Measurements from ENCODE around the gene PTPN3.

The PTPN3 gene

GRCh38 chr9:109507421-109507838, 9.3 kb upstream of the PTPN3 start:
- in situ Hi-C loops (cut with MboI; ENCODE audit: low sequenced_read_pairs), result no loop called here

GRCh38 chr9:109506097-109506712, 8.1 kb upstream of the PTPN3 start:
- in situ Hi-C loops (cut with MboI; ENCODE audit: low sequenced_read_pairs), result no loop called here

GRCh38 chr9:109504689-109505088, 6.6 kb upstream of the PTPN3 start:
- in situ Hi-C loops (cut with MboI; ENCODE audit: low sequenced_read_pairs), result no loop called here

DNA sequence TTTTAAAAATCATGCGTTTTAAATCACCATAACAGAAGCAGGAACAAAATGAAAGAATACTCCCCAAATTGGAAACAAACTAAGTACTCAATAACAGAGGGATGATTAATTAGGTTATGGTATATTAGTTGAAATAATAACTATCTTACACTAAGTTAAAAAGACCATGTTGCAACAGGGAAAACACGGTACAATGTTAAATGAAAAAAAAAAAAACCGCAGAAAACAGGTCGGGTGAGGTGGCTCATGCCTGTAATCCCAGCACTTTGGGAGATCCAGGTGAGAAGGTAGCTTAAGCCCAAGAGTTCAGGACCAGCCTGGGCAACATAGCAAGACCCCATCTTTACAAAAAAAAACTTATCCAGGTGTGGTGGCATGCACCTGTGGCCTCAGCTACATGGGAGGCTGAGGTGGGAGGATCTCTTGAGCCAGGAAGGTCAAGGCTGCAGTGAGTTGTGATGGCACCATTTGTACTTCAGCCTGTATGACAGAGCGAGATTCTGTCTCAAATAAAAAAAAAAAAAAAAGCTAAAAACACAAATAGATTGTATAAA, 2.4 kb upstream of the PTPN3 start:
- in situ Hi-C loops (cut with MboI; ENCODE audit: low sequenced_read_pairs), result no loop called here

- in situ Hi-C loops (cut with MboI; ENCODE audit: low sequenced_read_pairs), result no loop called here
Observed at GRCh38 chr9:109499631-109500410, 1.7 kb upstream of the PTPN3 start.

GRCh38 chr9:109499093-109499630, 1.1 kb upstream of the PTPN3 start:
- in situ Hi-C loops (cut with MboI; ENCODE audit: low sequenced_read_pairs), result no loop called here

DNA sequence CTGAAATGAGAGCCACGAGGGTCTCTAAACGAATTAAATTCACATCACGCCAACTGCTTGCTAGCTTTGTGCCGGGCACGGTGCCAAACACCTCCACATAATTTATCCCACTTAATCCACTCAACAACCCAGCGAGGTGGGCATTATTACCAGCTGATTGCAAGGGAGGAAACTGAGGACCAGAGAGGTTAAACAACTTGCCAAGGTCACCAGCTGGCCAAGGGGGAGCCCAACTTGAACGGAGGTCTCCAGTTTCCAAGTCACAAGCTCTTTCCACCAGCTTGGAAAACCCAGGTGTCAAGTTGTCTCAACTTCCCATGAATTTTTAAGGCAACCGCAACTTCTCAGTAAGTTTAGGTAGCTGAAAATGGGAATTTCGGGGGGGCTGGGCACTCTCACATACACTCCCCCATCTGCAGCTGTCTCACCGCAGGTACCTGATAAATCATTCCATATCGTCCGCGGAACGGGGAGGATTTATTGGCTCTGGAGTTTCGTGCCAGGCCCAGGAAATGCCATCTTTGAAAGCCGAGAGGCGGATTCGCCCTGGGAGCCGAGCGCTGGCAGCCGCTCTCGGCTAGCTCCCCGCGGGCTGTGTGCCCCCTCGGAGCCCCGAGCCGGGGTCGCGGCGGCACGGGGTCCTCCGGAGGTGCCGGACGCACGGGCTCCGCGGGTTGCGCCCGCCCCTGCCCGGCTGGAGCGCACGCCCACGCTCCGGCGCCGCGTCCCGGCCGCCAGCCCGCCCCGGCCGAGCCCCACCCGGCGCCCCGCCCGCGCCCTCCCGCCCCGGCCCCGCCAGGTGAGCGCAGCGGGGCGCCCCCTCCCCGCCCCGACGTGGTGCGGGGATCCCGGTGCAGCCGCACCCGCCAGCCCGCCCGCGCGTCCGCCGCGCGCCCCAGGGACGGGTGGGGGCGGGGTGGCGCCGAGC, 617 bp downstream of the PTPN3 start:
- in situ Hi-C loops (cut with MboI; ENCODE audit: low sequenced_read_pairs), result no loop called here

DNA sequence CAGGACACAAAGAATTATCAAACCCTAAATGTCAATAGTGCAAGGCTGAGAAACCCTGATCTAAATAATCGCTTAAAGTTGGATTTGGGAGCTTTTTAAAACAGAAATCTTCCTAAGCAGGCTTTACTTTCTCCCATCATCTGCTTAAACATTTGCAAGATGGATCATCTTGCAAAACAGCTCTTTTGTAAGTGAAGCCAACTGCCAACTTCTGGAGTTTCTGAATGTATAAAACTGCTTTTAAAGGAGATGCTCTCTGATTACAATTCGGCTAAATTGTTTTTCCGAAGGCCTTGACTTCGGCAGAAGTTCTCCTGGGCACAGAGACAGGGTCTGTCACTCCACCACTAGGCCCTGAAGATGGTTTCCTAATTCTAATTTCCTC, 1.3 kb downstream of the PTPN3 start:
- in situ Hi-C loops (cut with MboI; ENCODE audit: low sequenced_read_pairs), result no loop called here

DNA sequence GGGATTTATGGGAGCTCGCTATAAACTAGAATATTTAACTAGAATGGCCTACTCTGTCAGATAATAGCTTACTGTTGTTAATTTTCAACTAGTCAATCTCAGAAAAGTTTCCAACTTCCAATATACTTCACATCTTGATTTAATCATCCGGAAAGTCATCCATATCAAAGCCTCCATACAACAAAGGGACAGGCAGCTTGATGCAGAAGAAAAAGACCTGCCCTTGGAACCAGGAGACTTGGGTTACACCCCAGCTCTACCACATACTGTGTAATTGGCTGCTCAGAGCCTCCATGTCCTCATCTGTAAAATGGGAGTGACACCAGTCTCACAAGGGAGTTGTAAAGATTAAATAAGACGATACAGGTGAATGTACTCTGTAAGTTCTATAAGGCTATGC, 1.9 kb downstream of the PTPN3 start:
- in situ Hi-C loops (cut with MboI; ENCODE audit: low sequenced_read_pairs), result no loop called here

- in situ Hi-C loops (cut with MboI; ENCODE audit: low sequenced_read_pairs), result no loop called here
Observed at GRCh38 chr9:109493648-109494047, 4.5 kb downstream of the PTPN3 start.

DNA sequence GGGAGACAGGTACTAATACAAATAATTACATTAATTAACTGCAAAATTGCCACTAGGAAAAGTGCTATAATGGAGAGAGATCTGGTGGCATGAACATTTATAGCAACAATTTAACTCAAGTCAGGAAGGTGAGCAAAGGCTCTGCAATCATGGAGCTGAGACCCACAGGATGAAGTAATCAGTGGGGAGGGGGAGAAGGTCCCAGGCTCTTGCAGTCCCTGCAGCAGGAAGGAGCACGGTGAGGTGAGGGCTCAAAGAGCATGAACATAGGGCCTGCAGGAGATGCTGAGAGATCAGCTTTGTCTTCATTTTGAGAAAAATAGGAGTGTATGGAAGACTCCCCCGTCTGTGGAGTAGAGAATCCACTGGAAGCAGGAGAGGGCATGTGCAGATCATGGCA, 6.5 kb downstream of the PTPN3 start:
- in situ Hi-C loops (cut with MboI; ENCODE audit: low sequenced_read_pairs), result no loop called here

GRCh38 chr9:109488791-109489492, 9.2 kb downstream of the PTPN3 start:
- in situ Hi-C loops (cut with MboI; ENCODE audit: low sequenced_read_pairs), result no loop called here

DNA sequence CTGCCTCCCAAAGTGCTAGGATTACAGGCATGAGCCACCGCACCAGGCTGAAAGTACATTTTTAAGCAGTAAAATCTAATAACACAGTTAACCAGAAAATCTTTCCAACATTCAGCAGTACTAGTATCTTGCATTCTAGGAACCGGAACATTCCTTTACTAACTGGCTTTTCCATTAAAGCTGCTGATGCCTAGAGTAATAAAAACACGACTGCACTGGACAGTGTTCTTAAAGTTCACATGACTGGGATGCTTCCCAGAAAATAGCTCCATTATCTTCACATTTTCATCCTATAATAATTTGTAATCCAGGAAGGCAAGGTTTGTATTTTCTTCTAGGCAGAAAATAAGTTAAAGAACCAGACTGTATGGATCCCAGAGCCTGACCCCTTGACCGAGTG, 9.8 kb downstream of the PTPN3 start:
- in situ Hi-C loops (cut with MboI; ENCODE audit: low sequenced_read_pairs), result no loop called here

DNA sequence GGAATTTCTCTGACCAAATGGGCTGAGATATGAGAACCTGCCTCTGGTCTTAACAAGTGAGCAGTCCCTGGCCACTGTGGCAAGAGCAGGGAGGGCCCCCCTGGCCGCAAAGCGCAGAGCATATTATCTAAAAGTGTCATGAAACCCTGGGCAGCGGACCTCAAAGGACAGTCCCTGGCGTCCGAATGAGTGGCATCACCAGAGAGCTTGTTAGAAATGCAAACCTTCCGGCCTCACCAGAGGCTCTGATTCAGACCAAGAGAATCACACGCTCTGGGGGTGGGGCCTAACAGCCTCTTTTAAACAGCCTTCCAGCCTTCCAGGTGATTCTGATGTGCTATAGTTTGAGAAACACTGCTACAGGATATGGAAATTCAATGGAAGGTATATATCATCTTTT, 10.9 kb downstream of the PTPN3 start:
- in situ Hi-C loops (cut with MboI; ENCODE audit: low sequenced_read_pairs), result no loop called here

DNA sequence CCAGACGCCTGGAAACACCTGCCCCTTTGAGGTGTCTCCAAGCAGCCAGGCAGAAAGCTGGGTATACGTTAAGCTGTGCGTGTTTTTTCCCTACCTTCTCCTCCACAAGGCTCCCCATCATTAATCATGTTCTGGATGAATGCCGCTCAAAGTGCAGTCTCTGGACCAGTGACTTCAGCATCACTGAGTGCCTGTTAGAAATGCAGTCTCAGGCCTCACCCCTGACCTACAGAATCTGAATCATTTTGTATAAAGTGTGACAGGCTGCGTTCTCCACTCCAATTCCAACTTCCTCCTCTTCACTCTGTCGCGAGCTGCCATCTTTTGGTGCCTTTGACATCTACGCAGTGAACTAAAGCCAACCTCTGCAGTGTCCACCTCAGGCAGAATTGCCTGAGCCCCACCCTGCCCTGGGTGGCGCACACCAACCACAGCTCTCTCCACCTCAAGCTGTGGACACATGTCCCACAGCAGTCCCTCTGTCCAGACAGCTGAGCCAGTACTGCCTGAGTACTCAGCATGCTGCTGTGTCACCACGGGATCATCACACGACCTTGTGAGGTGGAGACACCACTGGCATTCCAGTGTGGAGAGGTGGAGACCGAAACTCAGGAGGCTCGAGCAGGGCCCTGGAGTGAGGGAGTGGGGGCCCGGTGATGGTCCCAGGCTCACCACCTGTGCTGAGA, 14.2 kb downstream of the PTPN3 start:
- in situ Hi-C loops (cut with MboI; ENCODE audit: low sequenced_read_pairs), result no loop called here

GRCh38 chr9:109482391-109482916, 15.7 kb downstream of the PTPN3 start:
- in situ Hi-C loops (cut with MboI; ENCODE audit: low sequenced_read_pairs), result no loop called here

GRCh38 chr9:109481856-109482255, 16.3 kb downstream of the PTPN3 start:
- in situ Hi-C loops (cut with MboI; ENCODE audit: low sequenced_read_pairs), result no loop called here

DNA sequence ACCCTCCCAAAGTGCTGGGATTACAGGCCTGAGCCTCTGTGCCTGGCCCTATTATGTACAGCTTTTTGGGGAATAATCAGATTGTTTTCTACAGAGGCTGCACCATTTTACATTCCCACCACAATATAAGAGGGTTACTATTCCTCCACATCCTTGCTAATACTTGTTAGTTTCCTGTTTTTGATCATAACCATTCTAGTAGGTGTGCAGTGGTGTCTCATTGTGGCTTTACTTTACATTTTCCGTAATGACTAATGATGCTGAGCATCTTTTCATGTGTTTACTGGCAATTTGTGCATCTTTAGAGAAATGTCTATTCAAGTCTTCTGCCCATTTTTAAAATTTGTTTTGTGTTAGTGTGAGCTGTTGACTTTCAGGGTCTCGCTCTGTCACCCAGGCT, 18.3 kb downstream of the PTPN3 start:
- in situ Hi-C loops (cut with MboI; ENCODE audit: low sequenced_read_pairs), result no loop called here

- in situ Hi-C loops (cut with MboI; ENCODE audit: low sequenced_read_pairs), result no loop called here
Observed at GRCh38 chr9:109478665-109479380, 19.3 kb downstream of the PTPN3 start.

Measured in HL-60/S4 treated with retinoic acid at 250 ng/mL for 4 days and 3 days (cell line).